GM12891 (cell line): ENCODE measurements around the gene SPIRE1.
"Not testable (repeated sequence)": the region's sequence is repeated elsewhere in the genome, so short reads cannot be mapped to it uniquely, and the experiment has no call there.

Experiments used
- PAX5 ChIP-seq: IDR thresholded peaks from 2 replicates; pipeline ENCODE4 v1.6.1; 2011; ENCODE audit warnings: low read length, moderate library complexity, mild to moderate bottlenecking; ENCODE audit not compliant: insufficient read depth, severe bottlenecking
- POLR2A ChIP-seq: IDR thresholded peaks from 2 replicates; pipeline ENCODE4 v1.6.1; 2011; ENCODE audit warnings: low read depth, low read length, control low read depth
- POLR2AphosphoS5 ChIP-seq: IDR thresholded peaks from 2 replicates; pipeline ENCODE4 v1.6.1; 2011; ENCODE audit warnings: low read depth, low read length, control low read depth
- POU2F2 ChIP-seq: IDR thresholded peaks from 2 replicates; pipeline ENCODE4 v1.6.1; 2011; ENCODE audit warnings: low read depth, mild to moderate bottlenecking, control low read depth, low read length, moderate library complexity
- SPI1 ChIP-seq: IDR thresholded peaks from 2 replicates; pipeline ENCODE4 v1.6.1; 2011; ENCODE audit warnings: low read depth, low read length, control low read depth
- TAF1 ChIP-seq: IDR thresholded peaks from 2 replicates; pipeline ENCODE4 v1.6.1; 2011; ENCODE audit warnings: low read depth, low read length, control low read depth

DNA sequence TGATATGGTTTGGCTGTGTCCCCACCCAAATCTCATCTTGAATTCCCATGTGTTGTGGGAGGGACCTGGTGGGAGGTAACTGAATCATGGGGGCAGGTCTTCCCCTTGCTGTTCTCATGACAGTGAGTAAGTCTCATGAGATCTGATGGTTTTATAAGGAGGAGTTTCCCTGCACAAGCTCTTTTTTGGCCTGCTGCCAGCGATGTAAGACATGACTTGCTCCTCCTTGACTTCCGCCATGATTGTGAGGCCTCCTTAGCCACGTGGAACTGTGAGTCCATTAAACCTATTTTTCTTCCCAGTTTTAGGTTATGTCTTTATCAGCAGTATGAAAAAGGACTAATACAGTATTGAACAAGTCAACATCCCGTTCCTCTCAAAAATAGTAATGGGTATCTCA lies 118.7 kb downstream of the SPIRE1 start:
- not testable (repeated sequence) for TF ChIP-seq POLR2A, TAF1, POLR2AphosphoS5, SPI1, POU2F2, PAX5
